IPS-11a (cell line): ENCODE results near the gene UFC1.

Experiments used
- H3K4me3 ChIP-seq: one replicate; pipeline ENCODE4 v1.5.1; 2013; ENCODE audit warnings: low read depth, low read length, control low read depth

Gene UFC1

GRCh38 chr1:161168906-161169305, 15.1 kb downstream of the UFC1 start:
- H3K4me3 ChIP-seq = no peak overlapping the region

GRCh38 chr1:161171191-161171590, 17.4 kb downstream of the UFC1 start:
- H3K4me3 ChIP-seq = no peak overlapping the region

GRCh38 chr1:161171696-161172095, 17.9 kb downstream of the UFC1 start:
- no peak overlapping the region for H3K4me3 ChIP-seq

GRCh38 chr1:161172349-161172748, 18.6 kb downstream of the UFC1 start:
- no peak overlapping the region for H3K4me3 ChIP-seq

GRCh38 chr1:161172776-161173376, 19.1 kb downstream of the UFC1 start:
- no peak overlapping the region for H3K4me3 ChIP-seq

GRCh38 chr1:161173711-161174110, 19.9 kb downstream of the UFC1 start:
- H3K4me3 ChIP-seq = no peak overlapping the region

- H3K4me3 ChIP-seq = no peak overlapping the region
Measured at GRCh38 chr1:161174911-161175310, 21.1 kb downstream of the UFC1 start.

GRCh38 chr1:161175771-161176453, 22.1 kb downstream of the UFC1 start:
- H3K4me3 ChIP-seq = no peak overlapping the region

- H3K4me3 ChIP-seq = peak overlapping the region; percentile 91
Measured at GRCh38 chr1:161176468-161177111, 22.8 kb downstream of the UFC1 start.

GRCh38 chr1:161177112-161177935, 23.5 kb downstream of the UFC1 start, which contains the start of gene B4GALT3:
Gene B4GALT3, minus strand, starts transcription at chr1:161177507. Its CDS starts 1,447 bp downstream, at chr1:161176060.
- peak within 1 kb of the TSS; percentile 91 for H3K4me3 ChIP-seq

- H3K4me3 ChIP-seq = peak overlapping the region; percentile 91
Measured at GRCh38 chr1:161177936-161178244, 24.1 kb downstream of the UFC1 start.

GRCh38 chr1:161179698-161180097, 25.9 kb downstream of the UFC1 start:
- H3K4me3 ChIP-seq = no peak overlapping the region

GRCh38 chr1:161180639-161181038, 26.9 kb downstream of the UFC1 start:
- H3K4me3 ChIP-seq = no peak overlapping the region

- no peak overlapping the region for H3K4me3 ChIP-seq
Measured at GRCh38 chr1:161182214-161182613, 28.4 kb downstream of the UFC1 start.

- no peak overlapping the region for H3K4me3 ChIP-seq
Measured at GRCh38 chr1:161185282-161185682, 31.5 kb downstream of the UFC1 start.

GRCh38 chr1:161185732-161186311, 32.0 kb downstream of the UFC1 start:
- no peak overlapping the region for H3K4me3 ChIP-seq

- H3K4me3 ChIP-seq = no peak overlapping the region
Measured at GRCh38 chr1:161187311-161187710, 33.5 kb downstream of the UFC1 start.

GRCh38 chr1:161188381-161188780, 34.6 kb downstream of the UFC1 start:
- no peak overlapping the region for H3K4me3 ChIP-seq

GRCh38 chr1:161189036-161189435, 35.3 kb downstream of the UFC1 start:
- H3K4me3 ChIP-seq = no peak overlapping the region

- H3K4me3 ChIP-seq = no peak overlapping the region
Measured at GRCh38 chr1:161190962-161191521, 37.3 kb downstream of the UFC1 start.

- no peak overlapping the region for H3K4me3 ChIP-seq
Measured at GRCh38 chr1:161191971-161192370, 38.2 kb downstream of the UFC1 start.
